Breast epithelium (tissue), 3 donors: ENCODE measurements around the gene FTCDNL1.

ENCODE experiments used
- POLR2A ChIP-seq: fragments of 450-650 bp; IDR thresholded peaks from one replicate; pipeline ENCODE4 v1.6.1; 2016; ENCODE audit warnings: antibody characterized with exemption, mild to moderate bottlenecking, moderate library complexity
- POLR2AphosphoS5 ChIP-seq, 3 donors: sonication (generic); formaldehyde crosslinking; IDR thresholded peaks; one replicate each; pipeline ENCODE4 v1.6.1; 2017; ENCODE audit warnings: antibody characterized with exemption in 3 of 3
- TF ChIP-seq, protein P1 (sequence below), 3 donors: fragments of 450-650 bp; IDR thresholded peaks; one replicate each; pipeline ENCODE4 v1.5.1; 2016 to 2017; ENCODE audit warnings: antibody characterized with exemption in 3 of 3, mild to moderate bottlenecking in 3 of 3, moderate library complexity in 3 of 3

- TF ChIP-seq, protein P1, sequence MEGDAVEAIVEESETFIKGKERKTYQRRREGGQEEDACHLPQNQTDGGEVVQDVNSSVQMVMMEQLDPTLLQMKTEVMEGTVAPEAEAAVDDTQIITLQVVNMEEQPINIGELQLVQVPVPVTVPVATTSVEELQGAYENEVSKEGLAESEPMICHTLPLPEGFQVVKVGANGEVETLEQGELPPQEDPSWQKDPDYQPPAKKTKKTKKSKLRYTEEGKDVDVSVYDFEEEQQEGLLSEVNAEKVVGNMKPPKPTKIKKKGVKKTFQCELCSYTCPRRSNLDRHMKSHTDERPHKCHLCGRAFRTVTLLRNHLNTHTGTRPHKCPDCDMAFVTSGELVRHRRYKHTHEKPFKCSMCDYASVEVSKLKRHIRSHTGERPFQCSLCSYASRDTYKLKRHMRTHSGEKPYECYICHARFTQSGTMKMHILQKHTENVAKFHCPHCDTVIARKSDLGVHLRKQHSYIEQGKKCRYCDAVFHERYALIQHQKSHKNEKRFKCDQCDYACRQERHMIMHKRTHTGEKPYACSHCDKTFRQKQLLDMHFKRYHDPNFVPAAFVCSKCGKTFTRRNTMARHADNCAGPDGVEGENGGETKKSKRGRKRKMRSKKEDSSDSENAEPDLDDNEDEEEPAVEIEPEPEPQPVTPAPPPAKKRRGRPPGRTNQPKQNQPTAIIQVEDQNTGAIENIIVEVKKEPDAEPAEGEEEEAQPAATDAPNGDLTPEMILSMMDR (IDR thresholded peaks at IDR 0.05), result no peak
- TF ChIP-seq POLR2AphosphoS5 (IDR thresholded peaks at IDR 0.05), result no peak
- no peak for TF ChIP-seq POLR2A
Observed at GRCh38 chr2:199791326-199791725, 59.7 kb downstream of the FTCDNL1 start.
